Nephron (organoid): ENCODE measurements around the gene CD101.
A peak's percentile ranks its signal among the peaks of the same experiment; 100 is the strongest.

Source experiments
- H3K27ac Mint-ChIP-seq, 3 experiments: 2 replicates each; pipeline ENCODE4 v1.8.0; 2020; ENCODE audit warnings: mixed read lengths in 3 of 3, mild to moderate bottlenecking in 2 of 3, moderate library complexity in 1 of 3
- H3K27me3 Mint-ChIP-seq: 2 replicates; pipeline ENCODE4 v1.8.0; 2021; ENCODE audit warnings: low read depth, mild to moderate bottlenecking, moderate library complexity, mixed read lengths
- H3K36me3 Mint-ChIP-seq: 2 replicates; pipeline ENCODE4 v1.8.0; 2020; ENCODE audit warnings: low read depth, mixed read lengths
- H3K4me1 Mint-ChIP-seq: 2 replicates; pipeline ENCODE4 v1.8.0; 2020; ENCODE audit warnings: mixed read lengths
- H3K4me3 Mint-ChIP-seq, 3 experiments: 2 replicates each; pipeline ENCODE4 v1.8.0; 2020; ENCODE audit warnings: mild to moderate bottlenecking in 3 of 3, mixed read lengths in 3 of 3, moderate library complexity in 2 of 3
- H3K9me3 Mint-ChIP-seq: 2 replicates; pipeline ENCODE4 v1.8.0; 2020; ENCODE audit warnings: mixed read lengths
- TF ChIP-seq, protein P1 (sequence below), 3 experiments: fragments of 200-600 bp; sonication (generic); IDR thresholded peaks; one replicate each; pipeline ENCODE4 v1.5.0; 2021; ENCODE audit warnings: antibody characterized with exemption in 3 of 3; ENCODE audit not compliant: unreplicated experiment in 3 of 3

The CD101 gene

DNA sequence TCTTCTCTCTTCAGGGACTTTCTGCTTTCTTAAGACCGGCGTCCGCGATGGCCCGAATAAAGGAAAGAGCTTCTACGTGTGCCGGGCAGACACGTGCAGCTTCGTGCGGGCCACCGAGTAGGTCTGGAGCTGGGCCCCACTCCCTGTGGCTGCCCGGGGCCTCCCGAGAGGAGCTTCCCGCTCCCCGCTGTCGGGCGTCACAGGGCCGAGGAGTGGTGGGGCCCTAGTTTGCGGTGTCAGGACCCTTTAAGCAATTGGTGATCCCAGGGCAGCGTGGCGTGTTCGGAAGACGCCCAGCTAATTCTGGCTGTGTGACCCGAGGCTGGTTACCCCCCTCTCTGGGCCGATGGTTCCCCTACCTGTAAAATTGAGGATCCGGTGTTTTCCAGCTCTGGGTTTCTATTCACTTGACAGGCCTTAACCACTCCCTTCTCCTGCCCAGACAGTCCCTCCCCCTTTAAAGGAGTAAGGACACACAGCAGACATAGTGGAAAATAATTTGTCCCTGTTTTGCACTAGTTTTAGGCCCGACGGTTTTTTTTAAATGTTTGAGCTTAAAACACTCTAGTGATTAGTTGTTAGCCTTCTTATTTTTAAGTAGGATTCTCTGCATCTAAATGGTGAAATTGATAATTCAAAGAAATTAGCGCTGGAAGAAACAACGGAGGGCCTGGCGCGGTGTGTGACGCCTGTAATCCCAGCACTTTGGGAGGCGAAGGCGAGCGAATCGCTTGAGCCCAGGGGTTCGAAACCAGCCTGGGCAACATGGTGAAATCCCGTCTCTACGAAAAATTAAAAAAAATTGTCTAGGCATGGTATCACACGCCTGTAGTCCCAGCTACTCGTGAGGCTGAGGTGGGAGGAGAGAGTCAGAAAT, 59.1 kb downstream of the CD101 start:
- Mint-ChIP-seq H3K4me1 (peaks cover 18% of the 10 kb centered on the region), H3K27ac (peak overlapping the region; percentile 32 to 77 (median 74)), H3K9me3 (no peaks in the 10 kb centered on the region), H3K36me3 (peaks cover 4% of the 10 kb centered on the region), H3K4me3 (no peak overlapping the region), H3K27me3 (no peaks in the 10 kb centered on the region)
- TF ChIP-seq, protein P1, sequence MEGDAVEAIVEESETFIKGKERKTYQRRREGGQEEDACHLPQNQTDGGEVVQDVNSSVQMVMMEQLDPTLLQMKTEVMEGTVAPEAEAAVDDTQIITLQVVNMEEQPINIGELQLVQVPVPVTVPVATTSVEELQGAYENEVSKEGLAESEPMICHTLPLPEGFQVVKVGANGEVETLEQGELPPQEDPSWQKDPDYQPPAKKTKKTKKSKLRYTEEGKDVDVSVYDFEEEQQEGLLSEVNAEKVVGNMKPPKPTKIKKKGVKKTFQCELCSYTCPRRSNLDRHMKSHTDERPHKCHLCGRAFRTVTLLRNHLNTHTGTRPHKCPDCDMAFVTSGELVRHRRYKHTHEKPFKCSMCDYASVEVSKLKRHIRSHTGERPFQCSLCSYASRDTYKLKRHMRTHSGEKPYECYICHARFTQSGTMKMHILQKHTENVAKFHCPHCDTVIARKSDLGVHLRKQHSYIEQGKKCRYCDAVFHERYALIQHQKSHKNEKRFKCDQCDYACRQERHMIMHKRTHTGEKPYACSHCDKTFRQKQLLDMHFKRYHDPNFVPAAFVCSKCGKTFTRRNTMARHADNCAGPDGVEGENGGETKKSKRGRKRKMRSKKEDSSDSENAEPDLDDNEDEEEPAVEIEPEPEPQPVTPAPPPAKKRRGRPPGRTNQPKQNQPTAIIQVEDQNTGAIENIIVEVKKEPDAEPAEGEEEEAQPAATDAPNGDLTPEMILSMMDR (IDR thresholded peaks at IDR 0.05; ENCODE audit: unreplicated experiment in 3 of 3): no peak

DNA sequence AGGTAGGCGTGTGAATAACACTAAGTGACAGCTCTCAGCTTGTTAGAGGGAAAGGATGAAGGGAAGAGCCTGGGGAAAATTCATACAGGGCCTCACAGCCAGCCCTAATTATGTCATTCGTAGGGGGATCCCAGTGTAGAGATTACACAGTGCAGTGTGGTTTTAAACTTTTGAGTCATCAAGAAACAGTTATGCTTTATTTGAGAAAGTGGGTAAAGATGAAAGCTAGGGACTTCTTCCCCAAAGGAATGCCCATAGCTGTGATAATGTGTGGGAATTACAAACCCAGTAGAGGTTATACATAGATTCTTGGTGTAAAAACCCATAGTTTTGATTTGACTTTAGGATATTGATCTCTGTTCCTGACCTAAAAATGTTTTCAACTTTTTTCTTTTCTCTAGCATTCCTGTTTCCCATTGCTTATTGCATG, 60.4 kb downstream of the CD101 start:
- Mint-ChIP-seq H3K27ac (no peak overlapping the region), H3K4me1 (peaks cover 18% of the 10 kb centered on the region)
- TF ChIP-seq, protein P1 (IDR thresholded peaks at IDR 0.05; ENCODE audit: unreplicated experiment in 3 of 3): no peak

DNA sequence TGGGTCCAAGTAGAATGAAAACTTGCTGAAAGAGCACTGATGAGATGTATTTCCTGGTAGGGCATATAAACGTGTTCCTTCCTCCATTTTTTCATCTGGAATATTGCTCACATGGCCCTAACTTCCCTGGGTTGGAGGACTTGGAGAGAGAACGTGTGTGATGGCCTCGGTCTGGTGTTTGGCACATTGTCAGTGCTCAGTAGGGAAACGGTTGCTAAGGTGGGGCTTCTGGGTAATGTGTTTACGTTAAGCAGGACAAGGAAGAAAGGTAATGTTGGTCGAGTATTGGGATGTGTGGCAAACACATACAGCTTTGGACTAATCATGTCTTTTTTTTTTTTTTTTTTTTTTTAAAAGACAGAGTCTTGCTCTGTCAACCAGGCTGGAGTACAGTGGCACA, 64.8 kb downstream of the CD101 start:
- Mint-ChIP-seq H3K9me3 (no peaks in the 10 kb centered on the region), H3K4me3 (no peak overlapping the region), H3K27ac (no peak overlapping the region), H3K36me3 (peaks cover 4% of the 10 kb centered on the region), H3K4me1 (peaks cover 35% of the 10 kb centered on the region), H3K27me3 (no peaks in the 10 kb centered on the region)
- TF ChIP-seq, protein P1 (IDR thresholded peaks at IDR 0.05; ENCODE audit: unreplicated experiment in 3 of 3): no peak

More for the DNA sequence above, 60.4 kb downstream of the CD101 start:
- H3K36me3 Mint-ChIP-seq: peaks cover 4% of the 10 kb centered on the region
- H3K27me3 Mint-ChIP-seq: no peaks in the 10 kb centered on the region
- no peaks in the 10 kb centered on the region for H3K9me3 Mint-ChIP-seq
- peak overlapping the region in 2 of 3 experiments; percentile 26 to 57 for H3K4me3 Mint-ChIP-seq

DNA sequence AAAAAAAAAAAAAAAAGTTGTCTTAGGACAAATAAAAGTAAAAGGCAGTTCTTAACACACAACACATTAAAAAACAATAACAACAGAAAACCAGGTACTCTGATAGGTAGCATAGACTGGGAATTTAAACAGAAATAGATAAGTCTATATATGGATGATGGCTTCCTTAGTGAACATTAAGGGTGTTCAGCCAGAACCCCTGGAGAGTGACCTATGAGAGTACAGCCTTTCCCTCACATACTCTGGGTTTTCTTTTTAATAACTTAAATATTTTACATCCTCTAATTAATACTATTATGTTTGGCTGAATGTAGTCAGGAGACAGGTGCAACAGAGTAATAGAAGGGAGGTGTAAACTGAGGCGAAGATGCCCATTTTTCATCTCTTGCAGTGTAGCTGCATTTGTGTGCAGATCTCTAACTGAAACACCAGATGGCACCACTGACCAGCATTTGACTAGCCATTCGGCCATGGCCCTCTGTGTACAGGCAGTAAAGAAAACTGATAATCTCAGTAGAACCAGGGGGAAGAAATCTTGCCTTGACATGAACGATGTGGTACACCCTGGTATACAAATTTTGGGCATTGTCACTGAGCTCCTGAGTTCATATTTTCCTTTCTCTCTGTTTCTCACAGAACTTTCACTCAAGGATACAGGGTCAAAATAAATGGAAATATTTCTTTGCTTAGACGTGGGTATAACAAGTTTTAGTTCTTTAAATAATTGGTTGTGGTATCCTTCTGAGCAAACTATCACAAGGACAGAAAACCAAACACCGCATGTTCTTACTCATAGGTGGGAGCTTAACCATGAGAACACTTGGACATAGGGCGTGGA, 66.2 kb downstream of the CD101 start:
- Mint-ChIP-seq H3K4me1 (peaks cover 43% of the 10 kb centered on the region), H3K36me3 (peaks cover 4% of the 10 kb centered on the region), H3K27me3 (peaks cover 4% of the 10 kb centered on the region), H3K27ac (peak overlapping the region in 2 of 3 experiments; percentile 76 to 80), H3K4me3 (no peak overlapping the region), H3K9me3 (no peaks in the 10 kb centered on the region)
- TF ChIP-seq, protein P1 (IDR thresholded peaks at IDR 0.05; ENCODE audit: unreplicated experiment in 3 of 3): peak; percentile 85 to 90 (median 85)

DNA sequence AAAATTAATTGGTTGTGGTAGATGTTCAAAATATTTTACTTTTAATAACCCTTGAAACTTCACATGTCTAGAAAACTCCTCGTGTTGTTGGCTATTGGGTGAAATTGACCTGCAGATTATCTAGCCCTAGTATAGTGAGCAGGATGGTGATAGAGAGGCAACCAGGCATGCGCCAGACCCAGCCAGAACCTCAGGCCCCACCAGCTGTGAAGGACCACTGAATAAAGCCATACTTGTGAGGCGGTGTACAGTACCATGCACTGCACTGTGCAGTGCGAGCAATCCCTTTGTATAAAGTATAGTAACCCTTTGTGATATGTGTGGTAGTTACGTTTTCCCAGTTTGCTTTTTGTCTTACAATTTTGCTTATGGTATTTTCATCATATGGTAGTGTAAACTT, 67.0 kb downstream of the CD101 start:
- Mint-ChIP-seq H3K4me3 (no peak overlapping the region), H3K36me3 (peaks cover 4% of the 10 kb centered on the region), H3K27ac (no peak overlapping the region), H3K4me1 (peaks cover 48% of the 10 kb centered on the region), H3K27me3 (peaks cover 4% of the 10 kb centered on the region), H3K9me3 (no peaks in the 10 kb centered on the region)
- TF ChIP-seq, protein P1 (IDR thresholded peaks at IDR 0.05; ENCODE audit: unreplicated experiment in 3 of 3): no peak
